Ovary (tissue), 9 donors: ENCODE measurements around the gene OAS1. TPM values are rescaled to one million over a fixed set of nuclear protein-coding genes. Genes with fewer than 3 reads are reported as not detected.

Experiments
- DNase-seq, 5 donors: peaks; one replicate each; pipeline ENCODE4 v3.0.0-alpha.2; 2019 to 2020
- H3K27ac ChIP-seq, 2 donors: fragments of 200-600 bp; one replicate each; pipeline versions ENCODE4 v1.5.1 to v1.8.0; 2019 to 2022
- H3K27me3 ChIP-seq: fragments of 200-600 bp; one replicate; pipeline ENCODE4 v1.8.0; 2022
- H3K36me3 ChIP-seq: fragments of 200-600 bp; sonication (generic); one replicate; pipeline ENCODE4 v1.5.1; 2019
- H3K4me1 ChIP-seq: one replicate; pipeline ENCODE4 v1.8.1; 2013; ENCODE audit warnings: mild to moderate bottlenecking, moderate library complexity; ENCODE audit not compliant: insufficient read depth
- H3K4me3 ChIP-seq: fragments of 200-600 bp; sonication (generic); one replicate; pipeline ENCODE4 v1.5.1; 2017
- H3K9me3 ChIP-seq, 2 donors: fragments of 200-600 bp in 1 of 2; sonication (generic) in 1 of 2; one replicate each; pipeline versions ENCODE4 v1.5.1 to v1.8.1; 2013 to 2019; ENCODE audit warnings: mild to moderate bottlenecking in 1 of 2, moderate library complexity in 1 of 2
- EP300 ChIP-seq: sonication (generic); formaldehyde crosslinking; IDR thresholded peaks from one replicate; pipeline ENCODE4 v1.6.1; 2017; ENCODE audit warnings: antibody characterized with exemption
- POLR2A ChIP-seq: fragments of 450-650 bp; IDR thresholded peaks from one replicate; pipeline ENCODE4 v1.6.1; 2017; ENCODE audit warnings: antibody characterized with exemption, mild to moderate bottlenecking, moderate library complexity
- WGBS, 3 donors: extraction: QIAGEN DNeasy Blood & Tissue Kit in 1 of 3; methylation state at CpG; one replicate each; pipeline versions ENCODE4 v1.1.5 to v1.1.7; 2013 to 2017; 5-methylcytosine and 5-hydroxymethylcytosine counted together
- intact Hi-C, 4 donors: fragments of 100-400 bp; cut with DNase I; formaldehyde crosslinking; loops; one replicate each; pipeline versions ENCODE4 v1.11.0 to v1.15.1; 2022 to 2023
- polyA plus RNA-seq, 2 donors: library from polyadenylated mRNA; stranded (reverse); fragments of 200-250 nt in 1 of 2; fragments of 350-450 nt in 1 of 2; fragmentation: Illumina TruSeq in 1 of 2; extraction: RNeasy Lipid Tissue Mini Kit (QIAGEN cat#74804) in 1 of 2; gene quantifications; one replicate each; pipeline ENCODE4 v1.2.3, GENCODE V29; 2013 to 2014
- total RNA-seq, 7 donors: library from RNA; depleted of rRNA in 2 of 7; stranded (reverse); fragments of >200 nt in 2 of 7; fragmentation: NEBNext Ultra II Directional in 3 of 7; extraction: Animal tissue kit (Norgen Biotek cat#: 25700) in 3 of 7; gene quantifications; one replicate each; pipeline versions ENCODE4 v1.1.0 to v1.2.4, GENCODE V29; 2016 to 2023
- TF ChIP-seq, protein P1 (sequence below), 3 donors: fragments of 450-650 bp in 2 of 3; fragments of 200-600 bp in 1 of 3; IDR thresholded peaks; one replicate each; pipeline versions ENCODE4 v1.5.1 to v1.8.0; 2016 to 2022; ENCODE audit warnings: antibody characterized with exemption in 3 of 3, mild to moderate bottlenecking in 1 of 3
- donor health status: DM: no; HTN: no; CAD: no; lungs with moderate emphysema.
- donor health status: DM: no; HTN: no; CAD: no.
- donor health status: Bipolar disorder and iron deficiency.
- donor health status: DM: yes; HTN: yes; CAD: no.
- donor health status: DM: no; HTN: no; CAD: no.
- donor health status: DM: yes; HTN: yes; CAD: no.

Gene OAS1
- total and polyA plus RNA-seq, 9 donors, result 5.2 to 47.5 (median 8.8) TPM

DNA sequence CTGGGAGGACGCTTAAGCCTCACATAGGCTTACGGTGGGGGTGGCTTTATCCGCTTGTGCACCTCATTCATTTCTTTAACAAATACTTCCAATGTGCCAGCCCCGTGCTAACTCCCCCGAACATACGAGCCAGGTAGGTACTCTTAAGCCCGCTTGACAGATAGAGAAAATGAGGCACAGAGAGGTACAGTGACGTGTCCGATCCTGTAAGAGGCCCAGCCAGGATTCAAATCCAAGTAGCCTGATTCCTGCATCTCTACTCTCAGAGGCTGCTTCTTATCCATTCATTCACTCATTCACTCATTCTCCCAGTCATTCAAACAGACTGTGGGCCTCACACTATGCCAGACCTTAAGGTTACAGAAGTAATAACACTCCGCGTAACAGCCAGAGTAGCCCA, 32.0 kb downstream of the OAS1 start:
- Histone ChIP-seq H3K27me3 (no peaks in the 10 kb centered on the region), H3K36me3 (no peaks in the 10 kb centered on the region), H3K4me3 (peak overlapping the region; percentile 77), H3K27ac (peak overlapping the region in 1 of 2 donors; percentile 51), H3K9me3 (no peaks in the 10 kb centered on the region), H3K4me1 (peaks cover 4% of the 10 kb centered on the region)
- 8 to 12% (median 9%) methylated on average over 11 of the region's 11 CpGs for WGBS, 3 donors
- no peak for TF ChIP-seq EP300
- TF ChIP-seq POLR2A, result no peak
- TF ChIP-seq, protein P1, sequence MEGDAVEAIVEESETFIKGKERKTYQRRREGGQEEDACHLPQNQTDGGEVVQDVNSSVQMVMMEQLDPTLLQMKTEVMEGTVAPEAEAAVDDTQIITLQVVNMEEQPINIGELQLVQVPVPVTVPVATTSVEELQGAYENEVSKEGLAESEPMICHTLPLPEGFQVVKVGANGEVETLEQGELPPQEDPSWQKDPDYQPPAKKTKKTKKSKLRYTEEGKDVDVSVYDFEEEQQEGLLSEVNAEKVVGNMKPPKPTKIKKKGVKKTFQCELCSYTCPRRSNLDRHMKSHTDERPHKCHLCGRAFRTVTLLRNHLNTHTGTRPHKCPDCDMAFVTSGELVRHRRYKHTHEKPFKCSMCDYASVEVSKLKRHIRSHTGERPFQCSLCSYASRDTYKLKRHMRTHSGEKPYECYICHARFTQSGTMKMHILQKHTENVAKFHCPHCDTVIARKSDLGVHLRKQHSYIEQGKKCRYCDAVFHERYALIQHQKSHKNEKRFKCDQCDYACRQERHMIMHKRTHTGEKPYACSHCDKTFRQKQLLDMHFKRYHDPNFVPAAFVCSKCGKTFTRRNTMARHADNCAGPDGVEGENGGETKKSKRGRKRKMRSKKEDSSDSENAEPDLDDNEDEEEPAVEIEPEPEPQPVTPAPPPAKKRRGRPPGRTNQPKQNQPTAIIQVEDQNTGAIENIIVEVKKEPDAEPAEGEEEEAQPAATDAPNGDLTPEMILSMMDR (IDR thresholded peaks at IDR 0.05), result no peak
- no peak for DNase-seq
- intact Hi-C loops, result no loop called here

DNA sequence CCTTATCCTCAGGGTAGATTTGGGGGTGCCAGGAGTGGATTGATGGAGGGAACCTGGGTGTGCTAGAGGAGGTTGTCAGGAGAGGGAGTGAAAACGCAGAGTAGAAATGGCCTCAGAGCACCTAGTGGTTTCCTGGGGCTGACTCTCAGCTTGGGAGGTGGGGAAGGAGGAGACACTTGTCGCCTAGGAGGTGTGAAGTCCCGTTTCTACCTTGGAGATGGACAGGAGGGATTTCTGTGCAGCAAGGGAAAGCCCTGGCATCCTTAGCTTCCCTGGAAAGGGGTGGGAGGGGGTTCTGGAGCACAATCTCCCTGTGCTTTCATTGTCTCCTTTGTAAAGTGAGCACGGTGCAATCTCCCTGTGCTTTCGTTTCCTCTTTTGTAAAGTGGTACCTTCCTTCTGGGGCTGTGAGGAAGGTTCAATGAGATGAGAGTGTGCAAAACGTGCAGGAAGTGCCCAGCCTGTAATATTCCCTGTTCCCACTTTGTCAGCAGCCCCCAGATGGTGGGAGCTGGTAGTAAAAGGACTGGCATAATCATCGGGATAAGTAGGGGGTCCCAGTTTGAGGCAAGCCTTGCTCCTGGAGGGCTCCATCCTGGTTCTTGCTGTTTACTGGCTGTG, 33.1 kb downstream of the OAS1 start:
- peaks cover 4% of the 10 kb centered on the region for H3K4me1 ChIP-seq
- WGBS, 3 donors, result 31 to 40% (median 39%) methylated on average over 7 of the region's 7 CpGs
- DNase-seq, result no peak
- H3K27ac ChIP-seq, result no peak overlapping the region
- intact Hi-C loops, result no loop called here
- no peak for TF ChIP-seq POLR2A
- no peak for TF ChIP-seq EP300
- TF ChIP-seq, protein P1 (IDR thresholded peaks at IDR 0.05), result no peak
- no peaks in the 10 kb centered on the region for H3K9me3 ChIP-seq
- H3K27me3 ChIP-seq, result no peaks in the 10 kb centered on the region
- no peak overlapping the region for H3K4me3 ChIP-seq
- no peaks in the 10 kb centered on the region for H3K36me3 ChIP-seq

DNA sequence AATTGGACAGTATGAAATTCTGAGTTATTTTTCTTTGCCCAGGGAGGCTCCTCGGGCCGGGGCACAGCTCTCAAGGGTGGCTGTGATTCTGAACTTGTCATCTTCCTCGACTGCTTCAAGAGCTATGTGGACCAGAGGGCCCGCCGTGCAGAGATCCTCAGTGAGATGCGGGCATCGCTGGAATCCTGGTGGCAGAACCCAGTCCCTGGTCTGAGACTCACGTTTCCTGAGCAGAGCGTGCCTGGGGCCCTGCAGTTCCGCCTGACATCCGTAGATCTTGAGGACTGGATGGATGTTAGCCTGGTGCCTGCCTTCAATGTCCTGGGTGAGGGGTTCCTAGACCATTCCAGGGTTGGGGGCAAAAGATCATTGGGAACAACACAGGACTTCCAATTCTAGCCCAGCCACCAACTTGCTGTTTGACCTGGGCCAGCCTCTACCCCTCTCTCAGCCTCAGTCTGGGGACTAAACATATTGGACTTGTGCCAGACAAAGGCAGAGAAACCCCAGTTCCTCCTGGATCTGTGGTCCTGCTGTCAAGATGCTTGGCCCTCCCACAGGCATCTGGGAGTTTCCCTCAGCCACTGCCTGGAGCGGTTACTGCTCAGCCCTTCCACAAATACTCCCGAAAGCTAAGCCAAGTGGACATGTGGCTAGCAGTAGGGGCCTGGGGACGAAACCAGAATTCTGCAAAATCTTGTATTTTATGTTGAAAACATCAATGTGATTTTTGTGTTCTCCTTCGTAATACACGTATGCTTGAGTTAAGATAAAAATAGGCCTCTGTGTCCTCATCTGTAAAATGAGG, 35.0 kb downstream of the OAS1 start:
- H3K9me3 ChIP-seq, result no peaks in the 10 kb centered on the region
- H3K27me3 ChIP-seq, result no peaks in the 10 kb centered on the region
- no peak overlapping the region for H3K27ac ChIP-seq
- no peaks in the 10 kb centered on the region for H3K36me3 ChIP-seq
- H3K4me1 ChIP-seq, result peaks cover 4% of the 10 kb centered on the region
- no peak for DNase-seq
- no peak for TF ChIP-seq POLR2A
- TF ChIP-seq, protein P1 (IDR thresholded peaks at IDR 0.05), result no peak
- no peak for TF ChIP-seq EP300
- H3K4me3 ChIP-seq, result no peak overlapping the region
- intact Hi-C loops, result no loop called here
- WGBS, 3 donors, result 88 to 91% (median 90%) methylated on average over 16 of the region's 16 CpGs

DNA sequence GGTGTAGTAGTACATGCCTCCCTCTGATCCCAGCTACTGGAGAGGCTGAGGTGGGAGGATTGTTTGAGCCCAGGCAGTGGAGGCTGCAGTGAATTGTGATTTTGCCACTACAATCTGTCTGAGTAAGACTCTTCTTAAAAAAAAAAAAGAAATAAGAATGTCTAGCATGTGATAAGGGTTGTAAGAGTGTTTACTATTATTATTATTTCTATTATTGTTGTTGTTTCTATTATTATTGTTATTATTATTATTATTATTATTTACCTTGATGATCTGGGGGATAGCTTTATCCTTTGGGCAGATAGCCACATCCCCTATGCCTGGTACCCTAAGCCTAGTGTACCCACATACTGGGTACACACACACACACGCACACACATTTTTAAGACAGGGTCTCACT, 35.8 kb downstream of the OAS1 start:
- Histone ChIP-seq H3K4me3 (no peak overlapping the region), H3K36me3 (no peaks in the 10 kb centered on the region), H3K27me3 (no peaks in the 10 kb centered on the region), H3K27ac (no peak overlapping the region), H3K9me3 (no peaks in the 10 kb centered on the region), H3K4me1 (peaks cover 4% of the 10 kb centered on the region)
- 100% methylated on average over 1 of the region's 1 CpG for WGBS, 3 donors
- no peak for DNase-seq
- TF ChIP-seq POLR2A (no peak), EP300 (no peak)
- TF ChIP-seq, protein P1 (IDR thresholded peaks at IDR 0.05), result no peak
- intact Hi-C loops, result no loop called here
